ENCODE data around the gene ARMH2. TPM values are rescaled to one million over a fixed set of nuclear protein-coding genes. Genes with fewer than 3 reads are reported as not detected.
"Not testable (repeated sequence)": the region's sequence is repeated elsewhere in the genome, so short reads cannot be mapped to it uniquely, and the experiment has no call there.

ARMH2 gene
- total RNA-seq, 1 donor from 2014 or later = not detected

DNA sequence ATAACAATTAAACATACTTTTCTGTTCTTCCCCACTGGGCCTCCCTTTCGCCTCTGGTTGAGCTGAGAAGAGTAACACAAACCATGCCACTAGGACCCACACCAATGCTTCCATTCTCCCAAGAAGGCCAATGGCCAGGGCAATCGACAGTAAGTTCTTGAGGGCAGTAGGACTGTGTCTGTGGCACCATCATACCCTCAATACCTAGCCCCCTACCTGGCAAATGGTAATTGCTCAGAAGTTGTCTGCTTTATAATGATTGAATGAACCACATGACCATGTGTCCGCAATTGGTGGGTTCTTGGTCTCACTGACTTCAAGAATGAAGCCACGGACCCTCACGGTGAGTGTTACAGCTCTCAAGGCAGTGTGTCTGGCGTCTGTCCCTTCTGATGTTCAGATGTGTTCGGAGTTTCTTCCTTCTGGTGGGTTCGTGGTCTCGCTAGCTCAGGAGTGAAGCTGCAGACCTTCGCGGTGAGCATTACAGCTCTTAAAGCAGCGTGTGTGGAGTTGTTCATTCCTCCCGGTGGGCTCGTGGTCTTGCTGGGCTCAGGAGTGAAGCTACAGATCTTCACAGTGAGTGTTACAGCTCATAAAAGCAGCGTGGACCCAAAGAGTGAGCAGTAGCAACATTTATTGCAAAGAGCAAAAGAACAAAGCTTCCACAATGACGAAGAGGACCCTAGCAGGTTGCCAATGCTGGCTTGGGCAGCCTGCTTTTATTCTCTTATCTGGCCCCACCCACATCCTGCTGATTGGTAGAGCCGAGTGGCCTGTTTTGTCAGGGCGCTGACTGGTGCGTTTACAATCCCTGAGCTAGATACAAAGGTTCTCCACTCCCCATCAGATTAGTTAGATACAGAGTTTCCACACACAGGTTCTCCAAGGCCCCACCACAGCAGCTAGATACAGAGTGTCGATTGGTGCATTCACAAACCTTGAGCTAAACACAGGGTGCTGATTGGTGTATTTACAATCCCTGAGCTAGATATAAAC lies 33.6 kb downstream of the ARMH2 start:
- DNase-seq (ENCODE audit: low read depth) = not testable (repeated sequence)

DNA sequence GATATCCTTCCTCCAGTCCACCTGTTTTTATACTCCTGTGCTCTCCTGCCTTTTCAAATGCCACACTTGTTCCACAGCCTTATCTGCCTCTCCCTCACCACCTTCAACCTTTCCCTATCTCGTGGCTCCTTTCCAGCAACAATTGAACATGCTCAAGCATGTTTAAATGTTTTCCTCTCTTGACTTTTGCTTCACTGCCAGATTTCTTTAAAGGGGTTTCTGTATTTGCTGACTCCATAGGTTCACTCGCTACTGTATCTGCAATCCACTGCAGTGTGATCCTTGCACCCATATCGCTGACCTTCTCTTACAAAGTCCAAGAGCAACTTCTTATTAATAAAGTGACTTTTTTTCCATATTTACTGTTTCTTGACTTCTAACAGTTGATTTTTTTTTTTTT lies 35.1 kb downstream of the ARMH2 start:
- DNase-seq (ENCODE audit: low read depth) = no peak

DNA sequence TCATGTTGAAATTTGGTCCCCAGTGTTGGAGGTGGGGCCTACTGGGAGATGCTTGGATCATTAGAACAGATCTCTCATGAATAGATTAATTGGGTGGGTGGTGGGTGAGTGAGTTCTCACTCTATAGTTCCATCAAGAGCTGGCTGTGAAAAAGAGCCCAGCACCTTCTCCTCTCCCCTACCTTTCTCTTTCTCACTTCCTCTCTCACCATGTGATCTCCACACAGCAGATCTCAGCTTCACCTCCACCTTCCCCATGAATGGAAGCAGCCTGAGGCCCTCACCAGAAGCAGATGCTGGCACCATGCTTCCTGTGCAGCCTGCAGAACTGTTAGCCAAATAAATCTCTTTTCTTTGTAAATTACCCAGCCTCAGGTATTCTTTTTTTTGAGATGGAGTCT lies 36.9 kb downstream of the ARMH2 start:
- no peak for DNase-seq (ENCODE audit: low read depth)

DNA sequence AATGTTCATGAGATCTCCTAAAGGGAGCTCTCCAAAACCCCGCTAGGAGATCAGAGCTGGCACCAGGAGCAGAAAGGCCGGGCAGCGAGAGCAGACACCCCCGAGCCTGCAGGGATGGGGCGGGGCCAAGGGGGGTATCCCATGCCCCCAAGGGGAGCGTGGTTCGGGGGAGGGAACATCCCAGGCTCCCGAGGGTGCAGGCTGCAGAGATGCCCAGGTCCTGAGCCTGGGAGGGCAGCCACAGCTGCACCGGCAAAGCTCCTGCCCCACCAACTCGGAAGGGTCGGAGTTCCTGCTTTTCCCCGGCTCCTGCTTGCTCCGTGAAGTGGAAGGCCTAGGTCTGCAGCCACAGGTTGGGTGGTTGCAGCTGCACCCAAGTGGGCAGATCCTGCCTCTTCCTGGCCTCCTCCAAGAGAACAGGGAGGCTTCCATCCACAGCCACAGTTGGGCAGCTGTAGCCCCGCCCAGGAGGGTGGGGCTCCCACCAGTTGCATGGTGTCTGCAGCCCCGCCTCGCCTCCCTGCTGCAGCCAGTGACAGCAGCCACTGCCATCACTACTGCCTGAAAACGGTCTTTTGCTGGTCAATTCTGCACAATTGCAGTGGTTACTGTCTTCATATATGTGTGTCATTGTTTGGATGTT lies 37.4 kb downstream of the ARMH2 start:
- no peak for DNase-seq (ENCODE audit: low read depth)

DNA sequence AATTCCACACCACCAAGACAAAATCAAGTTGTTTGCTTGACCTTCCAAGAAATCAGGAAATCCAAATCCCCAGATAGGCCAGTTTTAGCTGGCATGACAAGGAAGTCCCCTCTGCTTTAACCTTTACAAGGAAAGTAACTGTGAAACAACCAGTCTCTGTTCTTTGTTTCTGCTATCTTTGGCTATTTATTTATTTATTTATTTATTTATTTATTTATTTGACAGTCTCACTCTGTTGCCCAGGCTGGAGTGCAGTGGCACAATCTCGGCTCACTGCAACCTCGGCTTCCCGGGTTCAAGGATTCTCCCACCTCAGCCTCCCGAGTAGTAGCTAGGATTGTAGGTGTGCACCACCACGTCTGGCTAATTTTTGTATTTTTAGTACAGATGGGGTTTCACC lies 38.5 kb downstream of the ARMH2 start:
- DNase-seq (ENCODE audit: low read depth) = no peak

DNA sequence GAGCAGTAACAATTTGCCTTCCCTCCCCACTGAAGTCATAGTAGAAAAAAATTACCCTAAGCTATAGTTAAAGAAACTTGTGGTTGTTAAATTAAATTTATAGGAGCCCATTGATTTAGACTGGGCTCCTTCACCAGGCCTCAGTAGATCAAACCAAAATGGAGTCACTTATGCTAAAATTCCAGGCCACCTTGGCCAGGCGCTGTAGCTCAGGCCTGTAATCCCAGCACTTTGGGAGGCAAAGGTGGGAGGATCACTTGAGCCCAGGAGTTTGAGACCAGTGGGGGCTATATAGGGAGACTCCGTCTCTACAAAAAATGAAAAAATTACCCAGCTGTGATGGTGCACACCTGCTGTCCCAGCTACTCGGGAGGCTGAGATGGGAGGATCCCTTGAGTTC lies 39.0 kb downstream of the ARMH2 start:
- no peak for DNase-seq (ENCODE audit: low read depth)

DNA sequence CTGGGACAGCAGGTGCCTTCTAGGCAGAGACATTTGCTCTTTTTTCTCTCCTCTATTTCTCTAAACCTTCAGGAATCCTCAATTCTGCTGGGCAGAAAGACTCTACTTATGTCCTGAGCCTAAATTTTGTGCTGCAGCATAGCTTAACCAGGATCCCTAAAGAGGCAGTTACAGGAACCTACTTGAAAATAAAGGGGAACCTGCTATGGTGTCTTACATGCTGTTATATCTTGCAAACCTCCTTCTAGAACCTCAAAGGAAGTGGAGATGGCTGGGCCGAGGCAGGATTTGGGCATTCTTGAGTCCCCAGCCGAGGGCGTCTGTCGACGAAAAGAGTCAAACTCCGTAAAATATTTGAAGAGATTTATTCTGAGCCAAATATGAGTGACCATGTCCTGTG lies 41.1 kb downstream of the ARMH2 start:
- no peak for DNase-seq (ENCODE audit: low read depth)

DNA sequence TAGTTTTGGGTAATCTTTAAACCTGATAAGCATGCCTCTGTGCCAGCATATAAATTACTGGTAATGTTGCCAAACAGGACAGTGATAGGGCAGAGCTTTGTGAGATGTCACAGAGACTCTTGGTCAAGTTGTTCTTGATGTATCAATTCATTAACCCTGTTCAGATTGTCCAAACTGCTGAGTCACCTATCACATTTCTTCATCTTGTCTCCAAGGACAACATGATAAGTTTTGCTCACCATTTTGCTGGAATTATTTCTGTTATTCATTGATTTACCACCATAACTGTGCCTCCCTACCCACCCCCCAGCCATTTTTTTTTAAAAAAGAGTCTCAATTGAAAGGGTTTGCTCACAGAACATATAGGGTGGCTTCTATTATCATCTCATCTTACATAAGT lies 43.4 kb downstream of the ARMH2 start:
- DNase-seq (ENCODE audit: low read depth) = peak; percentile 55

DNA sequence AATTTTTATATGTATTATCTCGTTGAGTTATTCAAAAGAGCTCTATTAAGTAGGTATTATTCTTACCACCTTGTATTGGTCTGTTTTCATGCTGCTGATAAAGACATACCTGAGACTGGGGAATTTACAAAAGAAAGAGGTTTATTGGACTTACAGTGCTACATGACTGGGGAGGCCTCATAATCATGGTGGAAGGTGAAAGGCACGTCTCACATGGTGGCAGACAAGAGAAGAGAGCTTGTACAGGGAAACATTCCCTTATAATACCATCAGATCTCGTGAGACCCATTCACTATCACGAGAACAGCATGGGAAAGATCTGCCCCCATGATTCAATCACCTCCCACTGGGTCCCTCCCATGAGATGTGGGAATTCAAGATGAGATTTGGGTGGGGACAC lies 44.3 kb downstream of the ARMH2 start:
- not testable (repeated sequence) for DNase-seq (ENCODE audit: low read depth)

DNA sequence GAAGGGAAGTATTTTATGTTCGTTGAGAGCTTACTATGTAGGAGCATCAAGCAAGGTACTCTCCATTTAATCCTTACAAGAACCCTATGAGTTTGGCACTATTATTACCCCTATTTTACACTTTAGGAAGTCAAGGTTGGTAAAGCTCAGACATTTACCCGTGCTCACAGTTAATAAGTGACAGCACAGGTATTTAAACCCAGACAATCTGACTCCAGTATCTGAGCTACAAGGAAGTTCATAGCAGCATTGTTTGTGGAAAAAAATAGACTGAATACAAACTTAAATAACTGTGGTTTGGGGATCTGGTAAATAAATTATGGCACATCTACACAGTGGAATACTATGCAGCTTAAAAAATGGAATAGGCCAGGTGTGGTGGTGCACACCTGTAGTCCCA lies 45.2 kb downstream of the ARMH2 start:
- peak; percentile 59 for DNase-seq (ENCODE audit: low read depth)

DNA sequence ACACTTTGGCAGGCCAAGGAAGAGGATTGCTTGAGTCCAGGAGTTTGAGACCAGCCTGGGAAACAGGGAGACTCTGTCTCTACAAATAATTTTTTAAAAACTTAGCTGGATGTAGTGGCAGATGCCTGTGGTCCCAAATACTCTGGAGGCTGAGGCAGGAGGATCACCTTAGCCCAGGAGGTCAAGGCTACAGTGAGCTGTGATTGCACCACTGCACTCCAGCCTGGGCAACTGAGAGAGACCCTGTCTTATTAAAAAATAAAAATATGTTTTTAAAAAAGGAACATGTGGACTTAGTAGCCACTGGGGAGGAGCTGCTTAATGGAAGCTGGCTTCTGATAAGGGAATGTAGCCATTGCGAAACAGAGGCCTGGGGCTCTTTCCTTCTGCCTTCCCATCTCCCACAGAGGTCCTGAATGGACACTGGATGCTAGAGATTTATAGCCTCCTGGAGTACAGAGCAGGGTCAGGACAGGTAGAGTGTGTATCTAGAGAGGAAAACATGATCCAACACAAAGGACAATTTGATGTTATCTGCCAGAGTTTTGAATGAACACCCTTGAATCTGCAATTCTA lies 45.7 kb downstream of the ARMH2 start:
- DNase-seq (ENCODE audit: low read depth) = peak; percentile 8

DNA sequence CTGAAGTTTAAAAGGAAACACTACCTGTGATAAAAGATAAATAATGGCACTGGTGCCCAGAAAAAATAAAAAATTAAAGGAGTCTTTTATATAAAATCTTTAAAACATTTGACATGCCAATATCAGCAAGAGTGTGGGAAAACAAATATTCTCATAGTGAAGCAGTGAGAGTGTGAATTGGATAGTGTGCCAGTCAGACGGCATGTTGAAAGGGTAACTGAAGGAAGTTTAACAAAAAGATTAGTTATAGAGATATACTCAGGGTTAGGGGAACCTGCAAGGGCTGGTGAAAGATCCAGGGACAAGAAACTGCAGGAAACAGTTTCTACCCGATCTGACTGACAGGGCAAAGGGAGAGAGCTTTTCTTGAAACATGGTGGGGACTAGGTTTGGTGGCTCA lies 46.2 kb downstream of the ARMH2 start:
- DNase-seq (ENCODE audit: low read depth) = no peak

DNA sequence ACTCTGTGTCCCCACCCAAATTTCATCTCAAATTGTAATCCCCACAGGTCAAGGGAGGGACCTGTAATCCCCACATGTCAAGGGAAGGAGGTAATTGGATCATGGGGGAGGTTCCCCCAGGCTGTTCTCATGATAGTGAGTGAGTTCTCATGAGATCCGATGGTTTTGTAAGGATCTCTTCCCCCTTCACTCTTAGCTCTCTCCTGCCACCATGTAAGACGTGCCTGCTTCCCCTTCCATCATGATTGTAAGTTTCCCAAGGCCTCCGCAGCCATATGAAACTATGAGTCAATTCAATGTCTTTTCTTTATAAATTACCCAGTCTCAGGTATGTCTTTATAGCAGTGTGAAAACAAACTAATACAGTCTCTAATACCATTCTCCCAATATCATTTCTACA lies 47.8 kb downstream of the ARMH2 start:
- DNase-seq (ENCODE audit: low read depth) = not testable (repeated sequence)

DNA sequence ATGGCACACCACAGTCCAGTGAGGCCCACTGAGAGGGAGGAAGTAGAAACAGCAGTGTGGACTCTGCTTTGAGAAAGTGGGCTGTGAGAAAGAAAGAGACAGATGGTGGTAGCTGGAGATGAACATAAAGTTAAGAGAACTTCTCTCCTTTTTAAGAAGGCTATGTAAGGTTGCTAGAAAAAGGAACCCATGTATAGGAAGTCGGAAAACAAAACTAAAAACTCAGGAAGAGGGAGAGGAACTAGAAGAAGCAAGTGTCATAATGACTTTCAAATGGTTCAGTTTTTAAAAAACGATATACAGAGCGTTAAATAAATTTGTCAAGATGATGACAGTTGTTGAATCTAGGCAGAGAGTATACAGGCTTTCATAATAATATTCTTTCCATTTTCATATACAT lies 49.4 kb downstream of the ARMH2 start:
- no peak for DNase-seq (ENCODE audit: low read depth)

Other genes with a start within 250 kb of the ARMH2 start
- gene KIAA0319, start 152.7 kb downstream of the ARMH2 start, total RNA-seq = not detected in 2 replicates
- 26.9 and 36.8 TPM in 2 replicates for gene TDP2, start 132.0 kb downstream of the ARMH2 start, total RNA-seq
- gene ACOT13, start 131.8 kb downstream of the ARMH2 start, total RNA-seq = 7.3 and 16.0 TPM in 2 replicates
- gene C6orf62, start 79.8 kb downstream of the ARMH2 start, total RNA-seq = 116 and 199 TPM in 2 replicates
- gene GMNN, start 24.0 kb downstream of the ARMH2 start, total RNA-seq = 12.1 and 19.3 TPM in 2 replicates
- 0.60 and 1.0 TPM in 2 replicates for gene RIPOR2, start 137.0 kb upstream of the ARMH2 start, total RNA-seq

All from renal cortical epithelial cell (primary cell).